HUES64 (cell line): ENCODE results near the gene SPEG.

Experiments used
- H3K27ac ChIP-seq: 2 replicates; pipeline ENCODE4 v1.7.0; 2013; ENCODE audit warnings: low read depth, low read length, inconsistent platforms
- H3K27me3 ChIP-seq: 2 replicates; pipeline ENCODE4 v1.6.1; 2013; ENCODE audit warnings: mild to moderate bottlenecking, low read length; ENCODE audit not compliant: insufficient read depth
- H3K36me3 ChIP-seq: 2 replicates; pipeline ENCODE4 v1.6.1; 2013; ENCODE audit warnings: mild to moderate bottlenecking, low read length; ENCODE audit not compliant: insufficient read depth
- H3K4me1 ChIP-seq: 2 replicates; pipeline ENCODE4 v1.6.1; 2013; ENCODE audit warnings: mild to moderate bottlenecking, low read length, moderate library complexity; ENCODE audit not compliant: insufficient read depth
- H3K4me3 ChIP-seq: 2 replicates; pipeline ENCODE4 v1.5.1; 2013; ENCODE audit warnings: mild to moderate bottlenecking, low read length, moderate library complexity
- H3K9ac ChIP-seq: 2 replicates; pipeline ENCODE4 v1.6.1; 2013; ENCODE audit warnings: mild to moderate bottlenecking, low read depth, low read length
- H3K9me3 ChIP-seq: 2 replicates; pipeline ENCODE4 v1.6.1; 2013; ENCODE audit warnings: low read depth, low read length; ENCODE audit not compliant: insufficient read depth
- WGBS: fragments of 150-250, 120-280 bp; methylation state at CpG from one replicate; pipeline ENCODE4 v1.1.7; 2013; ENCODE audit warnings: missing lambda C conversion rate; 5-methylcytosine and 5-hydroxymethylcytosine counted together

The SPEG gene

DNA sequence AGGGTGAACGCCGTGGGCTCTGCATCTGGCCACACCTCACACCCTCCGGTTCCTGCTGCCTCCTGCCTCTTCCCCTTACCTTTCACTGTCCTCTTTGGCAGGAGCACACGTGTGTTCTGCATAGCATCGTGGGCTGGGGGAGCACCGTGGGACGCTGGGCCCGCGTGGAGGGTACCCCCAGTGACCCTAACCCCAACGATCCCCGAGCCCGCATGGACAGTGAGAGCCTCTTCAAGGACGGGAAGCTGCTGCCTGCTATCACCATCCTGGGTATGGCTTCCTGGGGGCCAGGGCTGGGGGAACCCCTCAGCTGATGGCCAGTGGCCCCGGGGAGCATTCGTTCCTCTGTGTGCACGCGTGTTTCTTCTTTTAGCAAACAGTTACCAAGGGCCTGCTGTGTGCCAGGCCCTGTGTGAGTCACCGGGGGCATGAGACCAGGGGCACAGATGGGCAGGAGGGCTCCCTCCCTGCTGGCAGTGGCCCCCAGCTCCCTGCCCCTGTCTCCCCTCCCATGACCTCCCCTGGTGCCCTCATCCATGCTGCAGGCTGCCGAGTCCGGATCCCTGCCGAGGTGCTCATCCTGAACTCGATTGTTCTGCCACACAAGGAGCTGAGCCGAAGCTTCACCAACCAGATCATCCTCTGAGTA, 71.6 kb downstream of the SPEG start:
- Histone ChIP-seq H3K36me3 (peaks cover 8% of the 10 kb centered on the region; the same call in 1 of the 2 replicates), H3K27me3 (peaks cover 7% of the 10 kb centered on the region), H3K27ac (peak overlapping the region; percentile 85), H3K4me1 (peaks cover 33% of the 10 kb centered on the region), H3K4me3 (0 out of 2 replicates have a peak overlapping the region, but pooled peaks have one; percentile 5), H3K9ac (0 out of 2 replicates have a peak overlapping the region, but pooled peaks have one; percentile 55), H3K9me3 (no peaks in the 10 kb centered on the region)
- WGBS, result 76% methylated on average over 23 of the region's 23 CpGs

DNA sequence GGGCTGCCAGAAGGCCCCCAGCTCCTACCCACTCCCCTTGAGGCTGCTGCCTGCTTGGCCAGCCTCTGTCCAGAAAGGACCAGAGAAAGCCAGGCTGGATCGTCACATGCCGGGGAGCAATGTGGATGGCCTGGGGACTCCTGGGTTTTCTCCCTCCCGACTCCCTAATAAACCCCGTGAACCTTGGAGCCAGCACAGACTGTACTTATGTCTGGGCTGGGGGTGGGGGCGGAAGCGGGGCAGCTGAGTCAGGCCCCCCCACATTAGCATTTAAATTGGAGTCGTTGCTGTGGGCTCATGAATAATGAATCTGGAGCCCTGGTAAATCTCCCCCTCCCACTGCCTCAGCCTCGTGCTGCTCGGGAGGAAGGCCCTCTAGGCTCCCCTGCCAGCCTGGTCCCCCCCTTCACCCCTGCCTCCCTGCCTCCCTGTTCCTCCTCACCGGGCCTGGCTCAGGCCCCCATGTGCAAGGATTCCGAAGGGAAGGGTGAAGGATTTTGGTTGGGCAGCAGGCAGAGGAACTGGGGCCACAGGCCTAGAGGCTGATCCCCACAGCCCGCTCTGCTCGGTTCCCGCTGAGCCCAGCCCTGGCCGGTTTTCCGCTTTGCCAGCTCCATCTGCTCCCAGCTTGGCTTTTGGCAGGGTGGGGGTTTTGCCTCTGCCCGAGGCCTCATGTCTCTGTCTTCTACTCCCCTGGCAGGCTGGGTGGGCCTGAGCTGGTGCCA, 72.3 kb downstream of the SPEG start:
- H3K27ac ChIP-seq, result peak overlapping the region; percentile 85
- peak overlapping the region; percentile 55 for H3K9ac ChIP-seq
- 0 out of 2 replicates have a peak overlapping the region, but pooled peaks have one; percentile 5 for H3K4me3 ChIP-seq
- peaks cover 8% of the 10 kb centered on the region; the same call in 1 of the 2 replicates for H3K36me3 ChIP-seq
- peaks cover 12% of the 10 kb centered on the region for H3K27me3 ChIP-seq
- H3K9me3 ChIP-seq, result no peaks in the 10 kb centered on the region
- H3K4me1 ChIP-seq, result peaks cover 36% of the 10 kb centered on the region
- 23% methylated on average over 15 of the region's 17 CpGs for WGBS

- Histone ChIP-seq H3K27ac (peak overlapping the region; percentile 85), H3K36me3 (peaks cover 8% of the 10 kb centered on the region; the same call in 1 of the 2 replicates), H3K27me3 (peaks cover 20% of the 10 kb centered on the region), H3K9me3 (no peaks in the 10 kb centered on the region), H3K4me3 (no peak overlapping the region), H3K4me1 (peaks cover 45% of the 10 kb centered on the region), H3K9ac (peak overlapping the region; percentile 55)
- WGBS, result 82% methylated on average over 8 of the region's 8 CpGs
These were observed 73.2 kb downstream of the SPEG start for GRCh38 chr2:219507581-219508443.

- Histone ChIP-seq H3K4me1 (peaks cover 50% of the 10 kb centered on the region), H3K9ac (no peak overlapping the region), H3K27ac (no peak overlapping the region), H3K36me3 (peaks cover 6% of the 10 kb centered on the region; the same call in 1 of the 2 replicates), H3K9me3 (no peaks in the 10 kb centered on the region), H3K4me3 (no peak overlapping the region), H3K27me3 (peaks cover 26% of the 10 kb centered on the region)
- WGBS, result 68% methylated on average over 3 of the region's 4 CpGs
These were observed 73.7 kb downstream of the SPEG start for GRCh38 chr2:219508444-219508734.

DNA sequence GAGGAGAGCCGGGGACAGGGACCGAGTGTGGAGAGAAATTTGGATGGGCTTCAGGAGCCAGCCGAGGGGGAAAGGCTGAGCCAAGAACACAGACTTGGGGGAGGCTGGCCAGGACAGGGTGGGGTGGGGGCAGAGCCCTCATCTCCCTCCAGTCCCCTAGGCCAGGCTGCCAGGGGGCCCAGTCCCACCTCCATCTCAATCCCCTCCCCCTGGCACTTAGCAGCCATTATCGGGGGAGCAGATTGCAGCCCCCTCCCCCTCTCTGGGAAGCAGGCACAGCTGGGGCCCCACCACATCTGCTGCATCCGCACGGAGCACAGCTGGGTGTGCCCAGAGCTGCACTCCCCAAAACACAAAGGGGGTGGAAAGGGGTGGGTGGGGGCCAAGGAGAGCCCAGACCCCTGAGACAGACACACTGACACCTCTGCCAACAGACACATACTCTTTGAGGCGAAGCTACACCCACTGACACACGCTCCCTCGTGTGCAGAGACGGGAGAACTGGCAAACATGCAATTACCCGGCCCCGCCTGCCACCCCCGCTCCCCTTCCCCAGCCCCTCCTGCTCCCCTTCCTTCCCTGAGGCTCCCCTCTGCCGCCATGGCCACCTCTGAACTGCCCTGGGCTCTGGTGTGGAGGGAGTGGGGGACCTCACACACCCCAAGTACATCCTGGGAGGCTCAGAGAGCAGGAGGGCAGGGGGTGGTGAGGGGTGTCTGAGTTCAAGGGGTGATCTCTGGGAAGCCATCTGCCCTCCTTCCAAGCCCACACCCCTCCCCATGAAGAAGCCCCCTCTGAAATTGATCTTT, 74.5 kb downstream of the SPEG start:
- WGBS, result 13% methylated on average over 12 of the region's 14 CpGs
- H3K4me1 ChIP-seq, result peaks cover 58% of the 10 kb centered on the region

GRCh38 chr2:219509780-219510511, 75.3 kb downstream of the SPEG start:
- Histone ChIP-seq H3K27me3 (peaks cover 42% of the 10 kb centered on the region), H3K27ac (no peak overlapping the region), H3K4me3 (peak overlapping the region; percentile 54), H3K9me3 (no peaks in the 10 kb centered on the region), H3K36me3 (no peaks in the 10 kb centered on the region), H3K9ac (no peak overlapping the region; the same call in 1 of the 2 replicates), H3K4me1 (peaks cover 62% of the 10 kb centered on the region)
- 3% methylated on average over 22 of the region's 26 CpGs for WGBS

More for the DNA sequence above, 74.5 kb downstream of the SPEG start:
- peaks cover 34% of the 10 kb centered on the region for H3K27me3 ChIP-seq
- no peaks in the 10 kb centered on the region for H3K9me3 ChIP-seq
- peak overlapping the region; percentile 54 for H3K4me3 ChIP-seq
- H3K36me3 ChIP-seq, result peaks cover 5% of the 10 kb centered on the region; the same call in 1 of the 2 replicates
- H3K27ac ChIP-seq, result no peak overlapping the region
- H3K9ac ChIP-seq, result no peak overlapping the region

DNA sequence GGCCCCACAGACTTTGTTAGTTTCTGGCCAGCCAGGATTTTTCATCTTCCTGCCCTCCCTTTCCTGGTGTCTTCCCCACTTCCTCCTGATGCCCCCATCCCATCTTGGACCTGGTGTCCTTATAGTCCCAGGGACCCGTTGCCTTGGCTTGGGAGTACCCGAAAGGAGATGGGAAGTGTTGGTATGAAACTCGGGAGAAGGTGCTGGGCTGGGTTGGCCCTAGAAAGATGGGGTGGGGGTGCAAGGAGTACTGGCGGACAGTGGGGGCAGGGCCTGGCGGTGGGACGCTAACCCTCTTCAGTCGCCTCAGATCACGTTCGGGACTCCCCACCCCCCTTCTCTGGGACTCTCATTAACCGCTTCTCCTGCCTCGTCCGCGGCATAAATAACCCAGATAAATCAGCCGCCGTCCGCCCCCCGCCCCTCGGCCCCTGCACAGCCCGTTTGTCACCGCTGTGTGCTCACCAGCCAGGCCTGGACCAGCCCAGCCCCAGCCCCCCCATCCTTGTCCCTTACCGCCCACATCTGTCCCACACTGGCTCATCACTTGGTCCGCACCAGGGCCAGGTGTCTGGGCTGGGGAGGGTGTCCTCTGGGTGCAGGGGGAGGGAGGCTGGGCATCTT, 76.0 kb downstream of the SPEG start:
- Histone ChIP-seq H3K27me3 (peaks cover 48% of the 10 kb centered on the region), H3K4me1 (peaks cover 62% of the 10 kb centered on the region), H3K9ac (no peak overlapping the region), H3K27ac (no peak overlapping the region), H3K36me3 (no peaks in the 10 kb centered on the region), H3K4me3 (peak overlapping the region; percentile 54; the same call in 1 of the 2 replicates), H3K9me3 (no peaks in the 10 kb centered on the region)
- WGBS, result 63% methylated on average over 22 of the region's 22 CpGs

- Histone ChIP-seq H3K4me3 (no peak overlapping the region), H3K27ac (no peak overlapping the region), H3K9me3 (no peaks in the 10 kb centered on the region), H3K4me1 (peaks cover 55% of the 10 kb centered on the region), H3K36me3 (no peaks in the 10 kb centered on the region), H3K9ac (no peak overlapping the region), H3K27me3 (peaks cover 54% of the 10 kb centered on the region)
- WGBS, result 58% methylated on average over 14 of the region's 15 CpGs
These were observed 77.1 kb downstream of the SPEG start for GRCh38 chr2:219511547-219512325.

- H3K4me1 ChIP-seq, result peaks cover 47% of the 10 kb centered on the region
- WGBS, result 38% methylated on average over 16 of the region's 16 CpGs
- no peak overlapping the region for H3K4me3 ChIP-seq
- H3K27ac ChIP-seq, result no peak overlapping the region
- no peak overlapping the region for H3K9ac ChIP-seq
- peaks cover 60% of the 10 kb centered on the region for H3K27me3 ChIP-seq
- no peaks in the 10 kb centered on the region for H3K9me3 ChIP-seq
- H3K36me3 ChIP-seq, result no peaks in the 10 kb centered on the region
These were observed 78.0 kb downstream of the SPEG start for GRCh38 chr2:219512524-219513216.
